ENCODE measurements around the gene ARFGAP3.

Gene ARFGAP3

DNA sequence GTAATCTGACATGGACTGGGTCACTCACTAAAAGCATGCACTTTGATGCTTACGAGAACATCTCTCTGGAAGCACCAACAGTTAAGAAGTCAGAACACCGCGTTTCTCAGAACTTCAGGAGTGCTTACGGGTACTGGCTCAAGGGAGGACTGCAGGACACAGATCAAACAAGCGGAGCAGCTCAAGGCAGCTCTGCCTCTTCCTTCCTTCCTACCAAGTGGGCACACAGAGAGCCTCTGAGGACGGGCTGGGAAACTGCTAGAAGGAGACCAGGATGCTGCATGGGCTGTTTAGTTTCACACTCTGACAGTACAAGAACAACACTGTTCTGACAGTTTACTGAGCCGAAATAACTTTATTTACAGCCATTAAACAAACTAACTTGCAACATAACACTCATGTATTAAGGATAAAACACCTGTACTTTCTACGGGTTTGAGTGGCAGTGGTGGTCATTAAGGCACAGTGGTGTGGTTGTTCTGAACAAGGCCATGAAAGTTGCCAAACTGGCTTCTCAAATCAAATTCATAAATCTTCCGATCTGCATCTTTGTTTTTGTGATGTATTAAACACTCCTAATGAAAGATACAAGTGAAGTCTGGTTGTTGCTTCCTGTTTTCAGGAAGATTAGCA, 37.5 kb downstream of the ARFGAP3 start:
- TF ChIP-seq, protein P1, sequence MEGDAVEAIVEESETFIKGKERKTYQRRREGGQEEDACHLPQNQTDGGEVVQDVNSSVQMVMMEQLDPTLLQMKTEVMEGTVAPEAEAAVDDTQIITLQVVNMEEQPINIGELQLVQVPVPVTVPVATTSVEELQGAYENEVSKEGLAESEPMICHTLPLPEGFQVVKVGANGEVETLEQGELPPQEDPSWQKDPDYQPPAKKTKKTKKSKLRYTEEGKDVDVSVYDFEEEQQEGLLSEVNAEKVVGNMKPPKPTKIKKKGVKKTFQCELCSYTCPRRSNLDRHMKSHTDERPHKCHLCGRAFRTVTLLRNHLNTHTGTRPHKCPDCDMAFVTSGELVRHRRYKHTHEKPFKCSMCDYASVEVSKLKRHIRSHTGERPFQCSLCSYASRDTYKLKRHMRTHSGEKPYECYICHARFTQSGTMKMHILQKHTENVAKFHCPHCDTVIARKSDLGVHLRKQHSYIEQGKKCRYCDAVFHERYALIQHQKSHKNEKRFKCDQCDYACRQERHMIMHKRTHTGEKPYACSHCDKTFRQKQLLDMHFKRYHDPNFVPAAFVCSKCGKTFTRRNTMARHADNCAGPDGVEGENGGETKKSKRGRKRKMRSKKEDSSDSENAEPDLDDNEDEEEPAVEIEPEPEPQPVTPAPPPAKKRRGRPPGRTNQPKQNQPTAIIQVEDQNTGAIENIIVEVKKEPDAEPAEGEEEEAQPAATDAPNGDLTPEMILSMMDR (conservative IDR thresholded peaks at IDR 0.05; ENCODE audit: low read depth, low read length): no peak
- H3K4me3 ChIP-seq (ENCODE audit: low read depth, low read length): no peak overlapping the region
- DNase-seq (ENCODE audit: low read depth): no peak

DNA sequence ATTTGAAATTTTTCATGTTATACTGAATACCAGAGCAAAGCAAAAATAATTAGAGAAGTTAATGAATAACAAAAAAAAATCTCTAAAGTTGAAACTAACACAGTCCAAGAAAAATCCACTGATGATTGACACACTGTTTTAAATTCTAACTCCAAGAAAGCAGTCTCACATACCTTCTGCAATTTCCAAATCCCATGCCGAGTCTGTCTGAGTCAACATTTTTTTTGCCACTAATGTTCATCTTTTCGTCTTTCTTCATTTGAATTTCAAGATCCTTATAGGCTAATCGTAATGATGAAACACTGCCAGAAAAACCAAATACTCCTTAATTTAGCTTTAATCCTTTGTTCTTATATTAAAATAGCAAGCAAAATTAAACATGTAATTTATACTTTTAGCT, 39.5 kb downstream of the ARFGAP3 start:
- peak; percentile 45 for DNase-seq (ENCODE audit: low read depth)
- TF ChIP-seq, protein P1 (conservative IDR thresholded peaks at IDR 0.05; ENCODE audit: low read depth, low read length): no peak

DNA sequence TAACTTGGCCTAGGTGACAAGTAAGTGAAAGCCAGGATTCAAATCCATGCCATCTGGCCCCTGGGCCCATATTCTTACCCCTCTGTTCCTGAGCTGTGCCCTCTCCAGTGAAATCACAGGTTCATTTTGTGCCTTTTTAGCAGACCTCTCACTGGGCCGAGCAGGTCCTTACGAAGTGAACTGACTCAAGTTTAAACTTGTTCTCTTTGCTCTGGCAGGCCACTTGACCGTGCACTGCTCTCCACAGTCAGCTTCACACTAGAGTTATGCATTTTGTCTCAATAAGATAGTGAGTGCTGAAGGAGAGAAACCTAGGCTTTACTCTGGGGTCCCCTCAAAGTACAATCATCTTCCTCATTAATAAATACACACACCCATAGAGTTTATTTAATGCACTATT, 40.7 kb downstream of the ARFGAP3 start:
- TF ChIP-seq, protein P1 (conservative IDR thresholded peaks at IDR 0.05; ENCODE audit: low read depth, low read length): no peak
- no peak overlapping the region for H3K4me3 ChIP-seq (ENCODE audit: low read depth, low read length)
- no peak for DNase-seq (ENCODE audit: low read depth)

More for the DNA sequence above, 39.5 kb downstream of the ARFGAP3 start:
- H3K4me3 ChIP-seq (ENCODE audit: low read depth, low read length): no peak overlapping the region

DNA sequence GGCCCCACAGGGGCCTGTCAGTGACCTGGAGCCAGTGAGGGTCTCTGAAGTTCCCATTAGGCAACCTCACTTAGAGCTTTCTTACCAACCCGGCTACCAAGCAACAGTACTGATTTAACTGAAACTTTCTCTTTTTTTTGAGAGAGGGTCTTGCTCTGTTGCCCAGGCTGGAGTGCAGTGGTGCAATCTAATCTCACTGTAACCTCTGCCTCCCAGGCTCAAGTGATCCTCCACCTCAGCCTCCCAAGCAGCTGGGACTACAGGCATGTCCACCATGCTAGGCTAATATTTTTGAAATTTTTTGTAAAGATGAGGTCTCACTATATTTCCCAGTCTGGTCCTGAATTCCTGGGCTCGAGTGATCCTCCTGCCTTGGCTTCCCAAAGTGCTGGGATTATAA, 42.5 kb downstream of the ARFGAP3 start:
- TF ChIP-seq, protein P1 (conservative IDR thresholded peaks at IDR 0.05; ENCODE audit: low read depth, low read length): no peak
- DNase-seq (ENCODE audit: low read depth): no peak
- no peak overlapping the region for H3K4me3 ChIP-seq (ENCODE audit: low read depth, low read length)

DNA sequence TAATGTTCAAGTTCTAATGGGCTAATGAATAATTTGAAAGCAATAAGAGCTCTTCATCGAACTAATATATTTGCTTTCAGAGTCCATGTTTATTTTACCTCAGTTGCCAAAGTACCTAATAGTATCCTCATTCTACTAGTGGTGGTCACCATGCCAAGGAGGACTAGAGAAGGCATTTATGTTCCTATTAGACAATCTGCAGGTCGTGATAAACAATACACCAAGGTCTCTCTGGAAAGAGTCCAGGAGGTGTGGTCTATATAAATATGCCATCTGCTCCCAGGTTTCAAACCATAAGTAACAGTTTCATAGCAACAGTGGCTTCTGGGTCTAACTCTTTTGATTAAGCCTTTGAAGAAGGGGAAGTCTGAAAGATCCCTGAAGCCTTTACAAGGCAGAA, 42.9 kb downstream of the ARFGAP3 start:
- TF ChIP-seq, protein P1 (conservative IDR thresholded peaks at IDR 0.05; ENCODE audit: low read depth, low read length): no peak
- no peak overlapping the region for H3K4me3 ChIP-seq (ENCODE audit: low read depth, low read length)
- DNase-seq (ENCODE audit: low read depth): peak; percentile 16

DNA sequence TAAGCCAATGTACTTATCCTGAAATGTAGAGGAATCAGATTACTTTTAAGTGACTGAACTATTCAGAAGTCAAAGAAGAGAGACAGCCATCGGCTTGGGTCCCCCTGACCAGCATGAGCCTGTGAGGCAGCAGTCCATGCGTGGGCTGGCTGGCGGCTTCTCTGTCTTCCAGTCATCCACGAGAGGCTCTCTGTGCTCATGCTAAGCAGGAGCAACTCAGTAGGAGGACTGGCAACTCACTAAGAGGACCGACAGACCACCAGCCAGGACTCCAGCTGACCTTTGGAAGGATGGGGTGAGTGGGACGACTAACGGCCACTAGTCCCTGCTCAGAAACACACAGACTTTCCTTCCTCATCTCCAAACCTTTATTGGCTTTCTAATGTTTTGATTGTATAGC, 43.6 kb downstream of the ARFGAP3 start:
- no peak for DNase-seq (ENCODE audit: low read depth)
- TF ChIP-seq, protein P1 (conservative IDR thresholded peaks at IDR 0.05; ENCODE audit: low read depth, low read length): no peak
- no peak overlapping the region for H3K4me3 ChIP-seq (ENCODE audit: low read depth, low read length)

DNA sequence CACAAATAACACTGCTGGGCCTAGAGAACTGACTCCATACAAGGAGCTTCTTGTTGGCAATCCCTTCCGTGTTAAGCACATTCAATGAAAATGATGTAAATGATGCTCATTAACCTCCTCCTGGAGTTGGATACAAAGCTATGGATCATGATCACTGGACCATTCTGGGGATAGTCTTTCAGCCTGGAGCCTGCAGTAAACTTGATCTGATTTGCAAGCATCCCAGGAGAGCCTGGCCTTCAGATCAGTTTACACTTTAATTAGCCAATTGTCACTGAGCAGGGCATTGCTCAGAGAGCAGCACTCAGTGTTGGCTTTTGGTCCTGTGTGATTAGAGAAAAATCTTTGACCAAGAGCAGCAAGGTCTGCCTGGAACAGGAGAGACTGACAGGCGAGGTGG, 45.6 kb downstream of the ARFGAP3 start:
- no peak for DNase-seq (ENCODE audit: low read depth)
- TF ChIP-seq, protein P1 (conservative IDR thresholded peaks at IDR 0.05; ENCODE audit: low read depth, low read length): no peak
- no peak overlapping the region for H3K4me3 ChIP-seq (ENCODE audit: low read depth, low read length)

Data from choroid plexus epithelial cell (primary cell).